Aorta (tissue), 5 donors: ENCODE results near the gene CCDC28B. TPM values are rescaled to one million over a fixed set of nuclear protein-coding genes. Genes with fewer than 3 reads are reported as not detected.

ENCODE experiments used
- ATAC-seq: fragments of 200-7000 bp; cut with Tn5 transposase; one replicate; pipeline ENCODE4 v1.9.1; 2022; ENCODE audit warnings: moderate library complexity; ENCODE audit not compliant: low FRiP score
- DNase-seq, 2 donors: peaks; one replicate each; pipeline ENCODE4 v3.0.0-alpha.2; 2020
- H3K27ac ChIP-seq, 2 donors: one replicate each; pipeline ENCODE4 v1.5.1; 2013; ENCODE audit warnings: low read length in 2 of 2, mild to moderate bottlenecking in 2 of 2, moderate library complexity in 2 of 2, control low read depth in 1 of 2, inconsistent platforms in 1 of 2, low read depth in 1 of 2
- H3K27me3 ChIP-seq, 2 donors: one replicate each; pipeline ENCODE4 v1.6.1; 2013; ENCODE audit warnings: control low read depth in 1 of 2, low read length in 1 of 2, mild to moderate bottlenecking in 1 of 2, moderate library complexity in 1 of 2; ENCODE audit not compliant: insufficient read depth in 2 of 2, control insufficient read depth in 1 of 2
- H3K36me3 ChIP-seq, 2 donors: one replicate each; pipeline ENCODE4 v1.6.1; 2013; ENCODE audit warnings: control low read depth in 1 of 2, low read length in 1 of 2, mild to moderate bottlenecking in 1 of 2; ENCODE audit not compliant: insufficient read depth in 2 of 2, control insufficient read depth in 1 of 2
- H3K4me1 ChIP-seq, 2 donors: one replicate each; pipeline ENCODE4 v1.6.1; 2013; ENCODE audit warnings: low read length in 2 of 2, control low read depth in 1 of 2, mild to moderate bottlenecking in 1 of 2, moderate library complexity in 1 of 2; ENCODE audit not compliant: insufficient read depth in 2 of 2, control insufficient read depth in 1 of 2
- H3K4me3 ChIP-seq, 2 donors: one replicate each; pipeline ENCODE4 v1.5.1; 2013; ENCODE audit warnings: low read length in 2 of 2, control low read depth in 1 of 2, mild to moderate bottlenecking in 1 of 2
- H3K9me3 ChIP-seq: one replicate; pipeline ENCODE4 v1.6.1; 2013; ENCODE audit warnings: mild to moderate bottlenecking, low read length; ENCODE audit not compliant: control insufficient read depth
- WGBS, 2 donors: extraction: QIAGEN DNeasy Blood & Tissue Kit; methylation state at CpG; one replicate each; pipeline ENCODE4 v1.1.7; 2013; 5-methylcytosine and 5-hydroxymethylcytosine counted together
- intact Hi-C, 2 donors: fragments of 100-400 bp; cut with DNase I; formaldehyde crosslinking; loops; one replicate each; pipeline versions ENCODE4 v1.14.2 to v1.15.0; 2022
- polyA plus RNA-seq, 2 donors: library from polyadenylated mRNA; stranded (reverse); fragments of 200-250 nt; gene quantifications; one replicate each; pipeline ENCODE4 v1.2.3, GENCODE V29; 2013
- total RNA-seq, 2 donors: library from RNA; stranded (reverse); fragmentation: NEBNext Ultra II Directional; extraction: Animal tissue kit (Norgen Biotek cat#: 25700); gene quantifications; one replicate each; pipeline ENCODE4 v1.2.1, GENCODE V29; 2021
- donor health status: healthy with polysubstance abuse.
- donor health status: Bipolar disorder and iron deficiency.
- donor health status: DM: no; HTN: no; CAD: no.
- donor health status: DM: no; HTN: no; CAD: no.
- donor health status: DM: yes; HTN: yes; CAD: no.

CCDC28B gene
- total and polyA plus RNA-seq, 4 donors: 2.8 to 10.5 (median 6.0) TPM

DNA sequence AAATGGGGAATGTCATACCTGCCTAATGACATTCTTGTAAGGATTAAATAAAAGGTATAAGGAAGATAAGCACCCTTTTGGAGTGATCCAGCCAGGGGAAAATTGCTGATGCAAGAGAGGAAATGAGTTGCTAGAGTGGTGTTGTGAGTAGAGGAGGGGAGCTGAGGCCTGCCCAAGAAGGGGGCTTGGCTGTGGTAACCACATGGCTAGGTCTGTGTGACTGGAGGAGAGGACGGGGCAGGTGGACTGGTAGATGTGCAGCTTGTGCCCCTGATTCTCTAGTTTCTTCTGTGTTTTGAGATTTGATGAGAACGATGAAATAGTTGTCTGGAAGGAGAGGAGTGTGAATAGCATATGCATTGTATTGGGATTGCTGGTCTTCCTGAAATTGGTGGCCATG lies 14.3 kb upstream of the CCDC28B start:
- Histone ChIP-seq H3K36me3 (peaks cover 6 to 17% of the 10 kb centered on the region in 2 donors), H3K27me3 (no peaks in the 10 kb centered on the region), H3K9me3 (no peaks in the 10 kb centered on the region), H3K4me1 (no peaks in the 10 kb centered on the region), H3K27ac (no peak overlapping the region), H3K4me3 (no peak overlapping the region)
- 92 to 93% methylated on average over 2 of the region's 2 CpGs for WGBS, 2 donors
- DNase-seq (no peak), ATAC-seq (no peak)
- intact Hi-C loops: no loop called here

DNA sequence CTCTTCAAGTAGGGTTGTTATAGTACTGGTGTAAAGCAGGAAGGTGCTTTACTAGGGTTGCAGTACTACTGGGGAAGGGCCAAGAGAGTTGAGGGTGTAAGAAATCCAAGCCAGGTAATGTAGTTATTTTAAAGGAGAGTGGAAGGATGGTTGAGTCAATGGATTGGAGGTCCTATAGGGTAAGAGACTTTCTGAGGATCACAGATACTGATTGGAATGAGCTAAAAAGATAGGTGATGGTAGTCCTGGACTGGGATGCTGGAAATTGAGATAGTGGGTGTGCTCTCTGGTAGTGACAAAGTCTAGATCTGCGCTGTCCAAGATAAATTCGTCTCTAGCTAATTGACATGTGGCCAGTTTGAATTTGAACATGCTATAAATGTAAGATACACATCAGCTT lies 13.9 kb upstream of the CCDC28B start:
- WGBS, 2 donors: 82 to 84% methylated on average over 2 of the region's 2 CpGs
- intact Hi-C loops: no loop called here
- no peaks in the 10 kb centered on the region for H3K4me1 ChIP-seq
- H3K36me3 ChIP-seq: peaks cover 6 to 18% of the 10 kb centered on the region in 2 donors
- no peaks in the 10 kb centered on the region for H3K27me3 ChIP-seq
- no peak overlapping the region for H3K4me3 ChIP-seq
- H3K27ac ChIP-seq: no peak overlapping the region
- DNase-seq: no peak
- no peak for ATAC-seq
- no peaks in the 10 kb centered on the region for H3K9me3 ChIP-seq

DNA sequence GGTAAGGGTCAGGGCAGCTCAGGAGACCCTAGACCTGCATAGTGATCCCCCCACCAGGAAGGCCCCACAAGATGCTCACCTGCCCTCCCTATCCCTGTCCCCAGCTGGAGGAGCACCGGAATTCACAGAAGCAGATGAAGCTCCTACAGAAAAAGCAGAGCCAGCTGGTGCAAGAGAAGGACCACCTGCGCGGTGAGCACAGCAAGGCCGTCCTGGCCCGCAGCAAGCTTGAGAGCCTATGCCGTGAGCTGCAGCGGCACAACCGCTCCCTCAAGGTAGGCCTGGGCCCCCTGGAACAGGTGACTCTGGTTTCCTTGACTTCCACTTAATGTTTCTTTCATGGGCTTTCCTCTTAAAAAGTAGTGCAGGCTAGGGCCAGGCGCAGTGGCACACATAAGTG lies 12.5 kb upstream of the CCDC28B start:
- peak; percentile 14 to 68 for DNase-seq
- H3K36me3 ChIP-seq: peaks cover 6 to 23% of the 10 kb centered on the region in 2 donors

GRCh38 chr1:32192220-32192948 lies 8.0 kb upstream of the CCDC28B start:
- intact Hi-C loops: no loop called here
- no peak overlapping the region for H3K27ac ChIP-seq
- no peak for ATAC-seq
- no peaks in the 10 kb centered on the region for H3K4me1 ChIP-seq
- H3K4me3 ChIP-seq: no peak overlapping the region
- H3K27me3 ChIP-seq: no peaks in the 10 kb centered on the region
- H3K36me3 ChIP-seq: peaks cover 7 to 30% of the 10 kb centered on the region in 2 donors
- 87 to 91% methylated on average over 8 of the region's 8 CpGs for WGBS, 2 donors
- DNase-seq: peak in 1 of 2 donors; percentile 19
- no peaks in the 10 kb centered on the region for H3K9me3 ChIP-seq

More for the DNA sequence above, 12.5 kb upstream of the CCDC28B start:
- intact Hi-C loops: no loop called here
- no peaks in the 10 kb centered on the region for H3K4me1 ChIP-seq
- no peaks in the 10 kb centered on the region for H3K27me3 ChIP-seq
- no peak overlapping the region for H3K4me3 ChIP-seq
- WGBS, 2 donors: 96 to 97% methylated on average over 9 of the region's 9 CpGs
- no peaks in the 10 kb centered on the region for H3K9me3 ChIP-seq
- H3K27ac ChIP-seq: no peak overlapping the region
- ATAC-seq: no peak

- Histone ChIP-seq H3K27me3 (no peaks in the 10 kb centered on the region), H3K9me3 (no peaks in the 10 kb centered on the region), H3K36me3 (peaks cover 4 to 21% of the 10 kb centered on the region in 2 donors), H3K27ac (no peak overlapping the region), H3K4me1 (no peaks in the 10 kb centered on the region), H3K4me3 (no peak overlapping the region)
- ATAC-seq: no peak
- WGBS, 2 donors: 88 to 91% methylated on average over 6 of the region's 6 CpGs
- no peak for DNase-seq
- intact Hi-C loops: no loop called here
Observed at GRCh38 chr1:32194984-32195383, 5.4 kb upstream of the CCDC28B start.

GRCh38 chr1:32195531-32195930 lies 4.9 kb upstream of the CCDC28B start:
- DNase-seq: no peak
- no peak for ATAC-seq
- Histone ChIP-seq H3K9me3 (no peaks in the 10 kb centered on the region), H3K27ac (no peak overlapping the region), H3K36me3 (peaks cover 4 to 20% of the 10 kb centered on the region in 2 donors), H3K27me3 (no peaks in the 10 kb centered on the region), H3K4me3 (no peak overlapping the region), H3K4me1 (no peaks in the 10 kb centered on the region)
- WGBS, 2 donors: 76 to 82% methylated on average over 3 of the region's 3 CpGs
- intact Hi-C loops: no loop called here

DNA sequence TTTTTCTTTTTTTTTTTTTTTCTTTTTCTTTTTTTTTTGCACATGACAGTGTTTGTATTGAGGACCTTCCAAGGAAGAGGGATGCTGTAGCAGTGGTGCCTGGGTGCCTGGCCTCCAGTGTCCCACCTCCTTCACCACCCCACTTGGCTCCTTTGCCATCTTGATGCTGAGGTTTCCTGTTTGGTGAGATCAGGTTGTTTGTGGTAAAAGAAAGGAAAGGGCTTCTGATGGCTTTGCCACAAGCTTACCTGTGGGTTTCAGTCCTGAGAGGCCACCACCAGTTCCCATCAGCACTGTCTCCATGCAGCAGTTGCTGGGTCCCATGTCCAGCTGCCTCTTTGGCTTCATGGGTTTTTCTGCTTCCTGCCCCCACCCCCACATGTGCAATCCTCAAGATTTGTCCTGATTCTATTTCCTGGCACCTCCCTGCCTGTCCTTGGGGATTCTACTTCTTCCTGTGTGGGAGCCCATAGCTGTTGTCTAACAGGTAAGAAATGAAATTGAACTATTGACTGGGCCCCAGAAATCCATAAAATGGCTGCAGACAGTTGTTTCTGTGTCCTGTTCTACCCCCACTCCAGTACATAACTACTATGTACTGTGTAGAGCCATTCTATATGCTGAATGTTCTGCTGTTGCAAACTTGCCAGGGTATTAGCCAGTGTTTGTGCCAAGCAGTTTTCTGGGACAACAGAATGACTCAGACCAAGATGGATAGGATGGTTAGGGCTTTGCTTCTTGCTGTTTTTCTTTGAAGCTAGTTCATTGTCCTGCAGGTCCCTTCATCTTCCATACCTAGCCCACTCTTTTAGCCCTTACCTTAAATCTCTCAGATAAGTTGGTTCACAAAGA lies 4.2 kb upstream of the CCDC28B start:
- no peak overlapping the region for H3K4me3 ChIP-seq
- DNase-seq (no peak), ATAC-seq (no peak)
- H3K9me3 ChIP-seq: no peaks in the 10 kb centered on the region
- intact Hi-C loops: no loop called here
- no peaks in the 10 kb centered on the region for H3K27me3 ChIP-seq
- H3K36me3 ChIP-seq: peaks cover 4 to 17% of the 10 kb centered on the region in 2 donors
- H3K27ac ChIP-seq: no peak overlapping the region
- H3K4me1 ChIP-seq: no peaks in the 10 kb centered on the region

DNA sequence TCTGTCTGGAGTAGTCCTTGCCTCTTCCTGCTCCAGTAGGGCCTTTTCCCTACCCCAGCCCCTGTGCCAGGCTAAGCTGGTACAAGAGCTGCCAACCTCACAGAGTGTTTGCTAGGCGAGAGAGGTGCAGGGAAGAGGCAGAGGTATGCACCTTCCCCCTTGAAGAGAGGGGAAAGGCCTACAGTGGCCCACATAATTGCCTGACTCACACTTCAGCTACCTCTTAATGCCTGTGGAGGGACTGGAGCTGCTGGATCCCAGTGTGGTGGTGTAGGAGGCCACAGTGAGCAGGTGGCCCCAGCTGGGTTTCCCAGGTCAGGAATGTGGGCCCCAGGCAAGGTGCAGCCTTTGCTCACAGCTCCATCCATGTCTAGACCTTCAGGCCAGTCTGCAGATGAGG lies 3.3 kb upstream of the CCDC28B start:
- ATAC-seq: no peak
- Histone ChIP-seq H3K4me1 (no peaks in the 10 kb centered on the region), H3K27ac (no peak overlapping the region), H3K36me3 (peaks cover 4 to 16% of the 10 kb centered on the region in 2 donors), H3K27me3 (no peaks in the 10 kb centered on the region), H3K9me3 (no peaks in the 10 kb centered on the region), H3K4me3 (no peak overlapping the region)
- WGBS, 2 donors: 69 to 89% methylated on average over 1 of the region's 1 CpG
- no peak for DNase-seq
- intact Hi-C loops: no loop called here

GRCh38 chr1:32197837-32198236 lies 2.6 kb upstream of the CCDC28B start:
- DNase-seq (no peak), ATAC-seq (no peak)
- intact Hi-C loops: no loop called here
- Histone ChIP-seq H3K27ac (no peak overlapping the region), H3K27me3 (no peaks in the 10 kb centered on the region), H3K4me3 (no peak overlapping the region), H3K4me1 (no peaks in the 10 kb centered on the region), H3K9me3 (no peaks in the 10 kb centered on the region), H3K36me3 (peaks cover 4 to 13% of the 10 kb centered on the region in 2 donors)
- WGBS, 2 donors: 59 to 70% methylated on average over 6 of the region's 6 CpGs
